G401 (cell line): ENCODE measurements around the gene RBMS1. TPM values are rescaled to one million over a fixed set of nuclear protein-coding genes. Genes with fewer than 3 reads are reported as not detected.
A peak's percentile ranks its signal among the peaks of the same experiment; 100 is the strongest.

Experiments used
- DNase-seq: peaks from one replicate; pipeline ENCODE4 v3.0.0-alpha.2; 2015; ENCODE audit warnings: low spot score
- in situ Hi-C: cut with HindIII; loops from 2 replicates; pipeline ENCODE4 v1.10.0; 2016; ENCODE audit warnings: low sequenced_read_pairs, mixed read lengths
- total RNA-seq: library from RNA; depleted of rRNA; stranded (reverse); fragments of >200 nt; shearing (Covaris generic); gene quantifications from 2 replicates; pipeline ENCODE4 v1.2.3, GENCODE V29; 2014

Gene RBMS1
- total RNA-seq, 1 experiment from 2014 or later, result 8.3 TPM

DNA sequence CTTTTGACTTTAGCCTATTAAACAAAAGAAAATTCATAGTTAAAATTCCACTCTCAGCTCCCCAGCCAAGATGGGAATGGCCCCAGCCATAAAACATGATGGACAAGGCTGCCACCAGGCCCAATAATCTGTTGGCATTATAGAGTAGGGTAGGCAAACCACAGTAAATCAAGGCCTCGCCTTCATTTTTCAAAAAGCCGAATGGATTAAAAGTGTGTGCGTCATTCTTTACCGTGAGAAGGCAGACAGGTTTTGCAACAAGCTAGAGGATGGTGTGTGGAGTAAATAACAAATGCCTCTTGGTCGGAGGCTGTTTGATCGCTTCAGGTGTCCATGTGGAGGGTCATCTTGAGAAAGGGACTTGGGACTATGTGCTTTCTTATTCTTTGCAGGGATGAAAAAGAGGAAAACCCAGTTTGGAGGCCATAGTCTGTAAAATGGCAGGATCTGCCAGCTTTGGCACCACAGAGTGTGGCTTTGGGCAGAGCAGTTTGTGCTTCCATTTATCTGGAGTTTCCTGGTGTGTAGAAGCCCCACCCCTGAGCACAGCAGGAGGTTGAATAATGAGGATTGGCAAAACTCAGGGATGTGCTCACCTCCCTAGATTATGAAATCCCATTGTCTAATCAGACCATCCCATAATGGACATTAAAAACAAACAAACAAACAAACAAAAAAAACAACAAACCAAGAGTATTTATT lies 236.4 kb downstream of the RBMS1 start:
- in situ Hi-C loops, result no loop called here
- no peak for DNase-seq

GRCh38 chr2:160256507-160256906 lies 237.1 kb downstream of the RBMS1 start:
- in situ Hi-C loops, result no loop called here
- DNase-seq, result no peak

GRCh38 chr2:160255408-160255807 lies 238.2 kb downstream of the RBMS1 start:
- no peak for DNase-seq
- in situ Hi-C loops, result no loop called here

DNA sequence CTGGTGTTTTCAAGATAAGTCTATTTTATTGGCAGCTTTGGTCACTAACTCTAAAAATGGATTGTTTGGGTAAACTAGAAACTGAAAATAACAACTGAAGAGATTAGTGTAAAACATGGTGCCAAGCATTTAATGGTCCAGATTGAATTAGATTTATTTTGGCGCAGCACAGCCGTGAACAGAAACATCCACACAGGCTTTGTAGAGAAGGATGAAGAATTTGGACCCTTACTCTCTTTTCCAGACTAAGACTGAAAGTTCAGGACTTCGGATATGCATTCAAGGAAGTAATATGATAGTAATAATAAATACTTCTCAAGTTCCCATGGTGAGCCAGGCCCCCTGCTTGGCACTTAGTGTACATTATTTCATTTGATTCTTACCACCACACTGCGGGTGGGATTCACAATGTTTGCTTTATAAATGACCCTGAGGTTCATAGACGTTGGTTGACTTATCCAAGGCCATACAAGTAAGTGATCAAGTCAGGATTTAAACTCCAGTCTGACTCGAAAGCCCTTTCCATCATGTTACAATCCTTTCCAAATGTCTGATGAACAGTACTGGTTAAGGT lies 239.3 kb downstream of the RBMS1 start:
- in situ Hi-C loops, result no loop called here
- no peak for DNase-seq

GRCh38 chr2:160253440-160254188 lies 240.0 kb downstream of the RBMS1 start:
- peak; percentile 12 for DNase-seq
- in situ Hi-C loops, result no loop called here

DNA sequence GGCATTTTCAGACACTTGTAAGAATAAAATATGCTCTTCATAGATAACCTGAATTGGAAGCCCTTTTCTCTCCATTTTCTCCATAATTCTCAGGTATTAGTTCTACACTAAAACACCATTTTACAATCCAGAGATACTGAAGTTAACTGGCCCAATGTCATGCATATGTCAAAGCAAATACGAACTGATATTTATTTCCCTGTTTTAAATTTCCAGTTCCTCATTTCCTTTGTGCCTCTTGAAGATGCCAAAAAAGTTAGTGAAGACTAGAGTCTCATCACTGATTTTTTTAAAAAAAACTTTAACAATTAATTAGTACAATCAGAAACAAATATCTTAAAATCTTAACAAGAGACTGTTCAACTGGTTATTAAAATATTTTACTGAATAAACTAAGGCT lies 240.7 kb downstream of the RBMS1 start:
- in situ Hi-C loops, result no loop called here
- no peak for DNase-seq

GRCh38 chr2:160252278-160252887 lies 241.2 kb downstream of the RBMS1 start:
- DNase-seq, result peak; percentile 29
- in situ Hi-C loops, result no loop called here

GRCh38 chr2:160251569-160251968 lies 242.0 kb downstream of the RBMS1 start:
- DNase-seq, result no peak
- in situ Hi-C loops, result no loop called here

- in situ Hi-C loops, result no loop called here
- DNase-seq, result no peak
These were observed 243.7 kb downstream of the RBMS1 start for GRCh38 chr2:160249876-160250275.

DNA sequence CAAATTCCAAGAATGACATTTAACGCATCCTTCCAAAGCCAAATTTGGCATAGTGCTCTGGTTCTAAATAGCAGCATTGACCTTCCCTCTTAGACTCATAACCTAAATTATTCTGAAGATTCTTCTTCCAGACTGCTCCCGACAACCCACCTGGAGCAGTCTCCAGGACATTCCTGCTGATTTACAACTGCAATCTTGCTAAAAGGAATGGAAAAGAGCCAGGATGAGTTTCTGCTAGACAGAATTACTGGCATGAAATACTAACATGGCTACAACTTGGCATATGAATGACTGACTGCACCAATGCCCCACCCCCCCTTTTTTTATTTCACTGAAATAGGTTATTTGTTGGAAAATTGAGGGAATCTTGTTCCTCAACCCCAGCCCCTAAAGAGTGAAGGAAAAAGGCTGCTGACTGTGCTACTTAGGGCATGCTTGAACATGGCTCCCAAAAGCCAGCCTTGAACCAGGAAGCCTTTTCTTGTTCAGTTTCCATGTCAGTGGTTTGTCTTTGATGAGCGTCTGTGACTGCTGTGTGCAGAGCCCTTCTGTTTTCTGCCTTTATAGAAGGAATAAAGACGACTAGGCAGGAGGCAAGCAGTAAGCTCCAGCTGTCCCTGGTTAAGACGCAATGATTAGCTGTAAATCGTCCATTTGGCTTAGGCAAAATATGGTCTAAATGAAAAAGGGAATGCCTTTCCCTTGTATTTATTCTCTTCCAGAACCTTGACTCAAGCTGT lies 246.1 kb downstream of the RBMS1 start:
- peak; percentile 33 for DNase-seq
- in situ Hi-C loops, result no loop called here

- no peak for DNase-seq
- in situ Hi-C loops, result no loop called here
These were observed 247.3 kb downstream of the RBMS1 start for GRCh38 chr2:160246356-160246755.

DNA sequence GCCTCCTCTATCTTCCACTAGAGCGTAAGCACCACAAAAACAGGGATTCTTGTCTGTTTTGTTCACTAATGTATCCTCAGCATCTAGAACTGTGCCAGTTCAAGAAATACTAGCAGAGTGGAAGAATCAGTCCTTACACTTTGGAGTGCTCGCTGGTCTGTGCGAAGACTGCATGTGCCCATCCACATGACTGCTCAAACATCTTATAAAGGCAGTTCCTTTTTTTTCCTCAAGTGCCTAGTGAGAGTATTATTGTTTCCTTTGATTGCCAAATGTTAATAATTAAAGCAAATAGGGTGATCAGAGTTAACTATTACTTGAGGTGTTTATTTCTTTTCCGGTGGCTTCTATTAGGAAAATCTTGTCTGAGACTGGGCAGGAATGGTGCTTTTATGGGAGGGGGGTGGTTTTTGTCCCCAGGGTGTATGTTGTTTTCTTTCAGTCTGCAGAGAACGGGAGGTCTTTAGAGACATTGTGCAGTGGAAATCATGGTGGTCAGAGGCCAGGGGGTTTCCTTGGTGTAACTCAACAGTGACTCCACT lies 247.9 kb downstream of the RBMS1 start:
- no peak for DNase-seq
- in situ Hi-C loops, result no loop called here

DNA sequence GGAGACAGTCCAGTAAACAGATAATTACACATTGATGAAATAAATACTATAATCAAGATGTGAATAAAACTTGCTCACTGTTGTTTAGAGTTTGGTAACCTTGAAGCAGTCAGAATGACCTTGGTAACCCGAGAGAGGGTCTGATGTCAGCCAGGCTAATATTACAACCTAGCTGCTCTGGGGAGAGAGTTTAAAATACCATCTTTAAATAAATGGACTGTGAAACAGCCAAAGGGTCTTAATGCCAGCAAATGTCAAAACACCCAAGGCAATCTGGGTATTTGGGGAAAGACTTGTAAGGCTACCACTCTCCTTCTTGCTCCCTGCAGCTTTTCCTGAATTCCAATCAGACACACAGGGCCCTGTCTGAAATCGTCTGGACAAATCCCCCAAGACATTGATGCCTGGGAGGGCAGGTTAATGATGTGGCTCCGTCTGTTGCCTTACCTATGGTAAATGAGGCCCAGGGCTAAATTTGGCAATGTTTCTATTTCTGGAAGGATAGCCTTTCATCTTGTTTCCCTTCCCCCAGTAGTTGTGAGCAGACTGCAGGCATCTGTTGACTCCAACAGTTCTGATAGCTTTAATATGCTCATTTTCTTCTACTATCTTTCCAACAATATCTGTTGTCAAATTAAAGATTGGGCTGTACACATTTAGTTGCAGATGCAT lies 250.6 kb downstream of the RBMS1 start:
- in situ Hi-C loops, result no loop called here
- DNase-seq, result no peak

GRCh38 chr2:160241251-160242137 lies 252.1 kb downstream of the RBMS1 start:
- in situ Hi-C loops, result no loop called here
- DNase-seq, result no peak

DNA sequence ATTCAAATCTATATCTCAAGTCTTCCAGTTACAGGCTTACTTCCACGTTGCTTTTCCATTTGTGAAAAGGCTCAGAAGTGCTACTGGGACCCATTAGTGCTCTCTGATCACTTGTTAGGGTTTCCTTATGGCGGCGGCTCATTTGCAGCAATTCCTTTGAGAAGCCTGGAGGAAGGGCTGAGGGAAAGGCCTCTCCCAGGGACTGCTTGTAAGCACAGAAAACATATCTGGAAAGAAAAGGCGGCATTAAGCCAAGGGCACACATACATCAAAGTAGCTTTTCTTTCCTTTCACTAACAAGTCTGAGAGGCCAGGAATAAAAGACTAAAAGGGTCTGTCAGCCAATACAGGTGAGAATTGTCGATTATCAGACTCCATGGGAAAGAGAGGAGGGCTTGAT lies 254.2 kb downstream of the RBMS1 start:
- no peak for DNase-seq
- in situ Hi-C loops, result no loop called here

- no peak for DNase-seq
- in situ Hi-C loops, result no loop called here
These were observed 255.2 kb downstream of the RBMS1 start for GRCh38 chr2:160238392-160238791.

GRCh38 chr2:160232905-160233475 lies 260.6 kb downstream of the RBMS1 start:
- in situ Hi-C loops, result no loop called here

More at GRCh38 chr2:160232905-160233475, 260.6 kb downstream of the RBMS1 start:
- no peak for DNase-seq
